AG04450 (cell line): ENCODE results near the gene SKP1. TPM values are rescaled to one million over a fixed set of nuclear protein-coding genes. Genes with fewer than 3 reads are reported as not detected.

Source experiments
- CTCF ChIA-PET: fragments of 300-600, 350-600 bp; formaldehyde crosslinking; extraction: SDS; loops from one replicate; lab custom pipeline; 2022; ENCODE audit warnings: antibody characterized with exemption, inconsistent platforms; lab: Charles Lee
- POLR2A ChIA-PET: fragments of 350-600 bp; formaldehyde crosslinking; extraction: SDS; loops from one replicate; lab custom pipeline; 2021; ENCODE audit warnings: antibody characterized with exemption, inconsistent platforms; lab: Yijun Ruan, JAX
- DNase-seq: peaks from one replicate; pipeline ENCODE4 v3.0.0-alpha.2; 2011; ENCODE audit warnings: low read depth, low spot score
- H3K27ac ChIP-seq: one replicate; pipeline ENCODE4 v1.5.1; 2012; ENCODE audit warnings: low read depth, low read length, control low read depth
- H3K27me3 ChIP-seq: one replicate; pipeline ENCODE4 v1.6.0; 2012; ENCODE audit warnings: low read length; ENCODE audit not compliant: control insufficient read depth, insufficient read depth
- H3K4me3 ChIP-seq: 2 replicates; pipeline ENCODE4 v1.5.1; 2011; ENCODE audit warnings: mild to moderate bottlenecking, low read depth, low read length, control low read depth
- H3K9me3 ChIP-seq: 2 replicates; pipeline ENCODE4 v1.5.1; 2012; ENCODE audit warnings: low read length; ENCODE audit not compliant: control insufficient read depth, insufficient read depth
- polyA plus RNA-seq: library from polyadenylated mRNA; depleted of rRNA; stranded (reverse); fragments of >200 nt; gene quantifications from 2 replicates; pipeline ENCODE4 v1.2.3, GENCODE V29; 2011
- TF ChIP-seq, protein P1 (sequence below): IDR thresholded peaks from 2 replicates; pipeline ENCODE4 v1.5.1; 2011; ENCODE audit warnings: low read depth, low read length, control low read depth, inconsistent platforms

The SKP1 gene
- polyA plus RNA-seq, 1 experiment = 1,036 TPM

DNA sequence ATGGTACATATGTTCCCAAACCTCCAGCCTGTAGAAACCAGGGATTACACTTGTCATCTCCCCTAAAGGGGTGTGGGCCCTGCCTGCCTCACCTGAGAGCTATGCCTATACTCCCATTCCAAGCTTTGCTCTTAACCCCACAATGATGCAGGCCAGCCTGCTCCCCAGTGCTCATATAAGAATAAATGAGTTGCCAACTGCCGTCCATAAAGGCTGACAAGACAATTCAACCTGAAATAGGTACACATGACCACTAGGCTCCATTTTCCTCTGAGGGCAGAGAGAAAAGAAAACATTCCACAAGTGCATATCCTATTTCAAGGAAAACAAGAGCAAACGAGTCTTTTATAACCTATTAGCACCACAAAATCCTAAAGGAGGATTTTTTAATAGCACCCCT lies 28.4 kb downstream of the SKP1 start:
- Histone ChIP-seq H3K4me3 (no peak overlapping the region), H3K9me3 (no peaks in the 10 kb centered on the region), H3K27me3 (no peaks in the 10 kb centered on the region), H3K27ac (no peak overlapping the region)
- TF ChIP-seq, protein P1, sequence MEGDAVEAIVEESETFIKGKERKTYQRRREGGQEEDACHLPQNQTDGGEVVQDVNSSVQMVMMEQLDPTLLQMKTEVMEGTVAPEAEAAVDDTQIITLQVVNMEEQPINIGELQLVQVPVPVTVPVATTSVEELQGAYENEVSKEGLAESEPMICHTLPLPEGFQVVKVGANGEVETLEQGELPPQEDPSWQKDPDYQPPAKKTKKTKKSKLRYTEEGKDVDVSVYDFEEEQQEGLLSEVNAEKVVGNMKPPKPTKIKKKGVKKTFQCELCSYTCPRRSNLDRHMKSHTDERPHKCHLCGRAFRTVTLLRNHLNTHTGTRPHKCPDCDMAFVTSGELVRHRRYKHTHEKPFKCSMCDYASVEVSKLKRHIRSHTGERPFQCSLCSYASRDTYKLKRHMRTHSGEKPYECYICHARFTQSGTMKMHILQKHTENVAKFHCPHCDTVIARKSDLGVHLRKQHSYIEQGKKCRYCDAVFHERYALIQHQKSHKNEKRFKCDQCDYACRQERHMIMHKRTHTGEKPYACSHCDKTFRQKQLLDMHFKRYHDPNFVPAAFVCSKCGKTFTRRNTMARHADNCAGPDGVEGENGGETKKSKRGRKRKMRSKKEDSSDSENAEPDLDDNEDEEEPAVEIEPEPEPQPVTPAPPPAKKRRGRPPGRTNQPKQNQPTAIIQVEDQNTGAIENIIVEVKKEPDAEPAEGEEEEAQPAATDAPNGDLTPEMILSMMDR = no peak
- no peak for DNase-seq
- ChIA-PET POLR2A (no interaction called here), CTCF (interaction anchor here (20.0 kb wide), 1 partner anchor 109 kb away, joined by 458 read pairs; no protein-coding TSS in a partner anchor)

DNA sequence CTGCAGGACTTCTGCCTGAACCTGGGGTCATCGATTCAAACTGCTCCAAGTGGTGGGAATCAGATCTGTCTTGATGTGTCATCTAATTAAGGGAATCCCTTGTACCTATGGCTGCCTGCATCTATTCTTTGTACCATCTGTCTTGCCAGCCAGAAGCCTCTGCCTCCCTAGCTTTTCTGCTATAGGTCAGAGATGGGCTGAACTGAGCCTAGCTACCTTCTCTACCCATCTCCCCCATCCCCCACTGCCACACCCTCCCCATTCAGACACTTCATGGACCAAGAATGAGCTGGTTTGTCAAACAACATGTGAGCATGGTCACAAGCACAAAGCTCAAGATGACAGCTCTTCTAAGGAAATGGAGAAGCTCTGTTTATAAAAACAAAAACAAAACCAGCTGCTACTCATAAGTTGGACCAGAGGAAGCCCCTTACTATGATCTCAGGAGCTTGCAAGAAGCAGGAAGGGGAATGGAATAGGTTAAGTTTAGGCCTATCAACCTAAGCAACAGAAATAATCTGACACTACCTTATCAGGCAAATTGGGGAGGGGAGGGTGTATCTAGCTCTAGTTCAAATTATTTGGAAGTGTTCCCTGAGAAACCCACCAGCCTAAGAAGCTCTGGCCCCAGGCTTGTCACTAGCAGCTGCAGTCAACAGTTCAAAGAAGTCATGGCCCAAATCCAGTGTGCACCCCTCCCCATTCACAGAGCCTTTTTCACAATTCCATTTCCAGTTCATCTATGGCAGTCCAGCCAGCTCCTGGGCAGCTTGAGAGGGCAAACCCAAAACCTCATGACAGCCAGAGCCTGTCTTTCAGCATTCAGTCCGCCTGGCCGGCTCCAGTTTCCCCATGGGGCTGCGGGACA lies 29.9 kb downstream of the SKP1 start:
- POLR2A ChIA-PET = interaction anchor here (0.6 to 2.3 kb wide), 4 partner anchors 12 to 1500 kb away, joined by 3 to 17 read pairs (median 3); partner anchors contain the start of gene SKP1
- H3K4me3 ChIP-seq = no peak overlapping the region
- no peaks in the 10 kb centered on the region for H3K9me3 ChIP-seq
- H3K27me3 ChIP-seq = no peaks in the 10 kb centered on the region
- TF ChIP-seq, protein P1 = no peak
- H3K27ac ChIP-seq = peak overlapping the region; percentile 21
- CTCF ChIA-PET = interaction anchor here (0.5 to 20.0 kb wide), 6 partner anchors 8 to 107 kb away, joined by 3 to 458 read pairs (median 4); no protein-coding TSS in a partner anchor
- DNase-seq = no peak

DNA sequence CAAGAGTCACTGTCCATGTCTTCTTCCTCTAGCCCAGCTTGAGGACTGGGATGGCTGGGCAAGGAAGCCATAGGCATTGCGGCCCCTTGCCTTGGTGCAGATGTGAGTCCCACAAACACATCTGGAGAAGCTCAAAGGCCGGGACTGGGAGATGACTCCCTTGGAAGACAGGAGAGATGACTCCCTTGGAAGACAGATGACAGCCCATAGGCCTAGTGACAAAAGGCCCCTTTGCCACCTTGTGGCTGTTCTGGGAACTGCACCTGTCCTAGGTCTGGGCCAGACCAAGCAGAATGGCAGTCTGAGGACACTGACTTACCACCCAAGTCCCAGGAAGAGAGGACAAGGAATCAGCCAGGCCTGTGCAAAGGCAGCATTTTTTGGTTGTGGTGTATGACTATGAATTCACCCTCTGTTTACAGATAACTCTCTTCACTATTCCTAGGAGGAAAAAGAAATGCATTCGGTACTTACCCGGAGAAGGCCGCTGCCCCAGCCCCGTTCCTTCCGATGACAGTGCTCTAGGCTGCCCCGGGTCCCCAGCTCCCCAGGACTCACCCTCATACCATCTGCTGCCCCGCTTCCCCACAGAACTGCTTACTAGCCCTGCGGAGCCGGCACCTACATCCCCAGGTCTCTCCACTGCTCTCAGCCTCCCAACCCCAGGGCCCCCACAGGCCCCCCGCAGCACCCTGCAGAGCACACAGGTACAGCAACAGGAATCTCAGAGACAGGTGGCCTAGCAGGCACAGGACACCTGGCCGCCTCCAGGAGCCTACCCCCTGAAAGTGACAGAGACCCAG lies 30.8 kb downstream of the SKP1 start:
- Histone ChIP-seq H3K27me3 (no peaks in the 10 kb centered on the region), H3K4me3 (no peak overlapping the region), H3K9me3 (no peaks in the 10 kb centered on the region), H3K27ac (peak overlapping the region; percentile 21)
- ChIA-PET POLR2A (interaction anchor here (0.9 to 2.3 kb wide), 3 partner anchors 13 to 30 kb away, joined by 3 to 17 read pairs (median 3); partner anchors contain the start of gene SKP1), CTCF (interaction anchor here (0.6 to 20.0 kb wide), 10 partner anchors 9 to 578 kb away, joined by 3 to 458 read pairs (median 4); no protein-coding TSS in a partner anchor)
- DNase-seq = no peak
- TF ChIP-seq, protein P1 = peak; percentile 87

DNA sequence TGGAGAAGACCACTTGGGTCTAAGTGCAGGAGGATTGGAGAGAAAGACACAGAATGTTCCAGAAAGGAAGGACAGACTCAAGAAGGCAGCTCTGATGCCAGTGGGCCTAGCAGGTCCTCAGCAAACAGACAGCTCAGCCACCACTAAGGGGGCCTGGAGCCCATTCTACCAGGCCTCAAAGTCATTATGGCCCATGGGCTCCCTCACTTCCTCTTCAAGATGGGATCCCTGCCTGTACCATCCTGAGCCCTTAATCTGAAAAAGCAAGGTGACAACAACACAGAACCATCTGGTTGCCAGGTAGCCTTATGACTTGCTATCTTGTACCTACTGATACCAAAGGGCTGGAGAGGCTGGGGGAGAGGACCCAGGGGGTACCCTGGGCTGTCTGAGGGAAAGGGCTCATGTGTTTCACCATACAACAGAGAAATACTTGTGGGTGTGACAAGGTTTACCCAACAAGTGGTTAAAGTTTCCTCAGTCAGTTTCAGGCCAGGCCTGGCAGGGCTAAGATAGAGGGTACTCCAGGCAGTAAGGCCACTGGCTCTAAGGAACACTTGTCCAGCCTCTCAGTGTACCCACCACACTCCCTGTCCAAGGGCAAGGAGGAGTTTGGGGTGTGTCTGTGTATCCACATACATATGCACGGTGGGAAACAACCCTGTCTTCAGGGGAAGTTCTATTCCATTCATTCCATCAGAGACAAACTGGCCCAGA lies 31.6 kb downstream of the SKP1 start:
- POLR2A ChIA-PET = no interaction called here
- no peak overlapping the region for H3K27ac ChIP-seq
- TF ChIP-seq, protein P1 = no peak

More for the DNA sequence above, 31.6 kb downstream of the SKP1 start:
- no peak overlapping the region for H3K4me3 ChIP-seq
- CTCF ChIA-PET = interaction anchor here (0.6 to 20.0 kb wide), 7 partner anchors 8 to 106 kb away, joined by 3 to 458 read pairs (median 5); no protein-coding TSS in a partner anchor
- no peaks in the 10 kb centered on the region for H3K27me3 ChIP-seq
- no peak for DNase-seq
- H3K9me3 ChIP-seq = no peaks in the 10 kb centered on the region
